CD4-positive, alpha-beta T cell treated with Interleukin-21 for 1 hour (primary cell): Measurements from ENCODE around the gene TRIM22.
"Not testable (repeated sequence)": the region's sequence is repeated elsewhere in the genome, so short reads cannot be mapped to it uniquely, and the experiment has no call there.

Experiments used
- DNase-seq: peaks from one replicate; pipeline ENCODE4 v3.0.0-alpha.2; 2020

TRIM22 gene

DNA sequence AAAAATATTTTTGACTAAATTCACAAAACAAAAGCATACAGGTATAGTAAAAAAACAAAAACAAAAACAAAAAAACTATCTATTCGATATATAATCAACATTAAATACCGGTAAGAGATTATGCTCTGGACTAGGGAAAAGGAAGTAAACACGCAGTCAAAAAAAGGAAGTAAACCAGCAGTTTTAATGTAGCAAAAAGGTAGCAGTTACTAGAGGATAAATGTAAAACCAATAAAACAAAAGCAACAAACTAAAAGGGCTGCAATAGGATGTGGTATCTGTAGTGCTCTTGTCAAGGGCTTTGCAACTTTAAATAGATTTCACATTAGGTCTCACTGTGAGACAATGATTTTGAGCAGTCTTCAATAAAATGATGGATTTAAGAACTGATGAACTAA is 2.4 kb downstream of the TRIM22 start:
- peak; percentile 27 for DNase-seq

DNA sequence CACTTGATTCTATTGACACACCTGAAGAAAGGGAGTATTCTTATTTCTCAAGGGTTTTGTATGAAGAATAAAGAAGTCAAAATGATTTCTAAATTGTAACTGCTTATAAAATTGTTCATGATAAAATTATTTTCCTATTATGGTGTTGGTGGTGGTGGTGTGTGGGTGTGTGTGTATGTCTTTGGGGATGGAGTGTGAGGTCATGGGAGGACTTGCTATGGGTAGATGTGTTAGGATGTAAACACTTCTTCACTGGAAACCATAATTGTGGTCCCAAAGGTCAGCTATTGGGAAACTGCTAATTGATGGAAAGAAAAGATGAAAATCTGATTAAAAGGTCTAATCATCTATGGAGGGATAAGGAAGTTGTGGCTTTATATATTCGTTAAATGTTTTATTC is 5.1 kb downstream of the TRIM22 start:
- no peak for DNase-seq

DNA sequence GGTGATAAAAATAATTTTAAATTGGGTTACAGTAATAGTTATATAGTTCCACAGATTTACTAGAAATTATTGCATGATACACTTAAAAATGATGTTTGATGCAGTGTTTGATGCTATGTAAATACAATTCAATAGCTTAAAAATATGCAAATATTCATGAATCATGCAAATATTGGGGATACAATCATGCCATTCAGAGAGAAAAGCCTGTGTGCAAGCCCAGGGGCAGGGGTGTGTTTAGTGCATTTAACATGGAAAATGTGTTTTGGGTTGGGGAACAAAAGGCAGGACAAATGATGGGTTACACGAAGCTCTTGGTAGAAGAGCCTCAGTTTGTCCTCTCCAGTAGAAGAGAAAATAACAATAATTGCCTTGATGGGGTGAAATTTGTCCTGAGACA is 6.0 kb downstream of the TRIM22 start:
- no peak for DNase-seq

DNA sequence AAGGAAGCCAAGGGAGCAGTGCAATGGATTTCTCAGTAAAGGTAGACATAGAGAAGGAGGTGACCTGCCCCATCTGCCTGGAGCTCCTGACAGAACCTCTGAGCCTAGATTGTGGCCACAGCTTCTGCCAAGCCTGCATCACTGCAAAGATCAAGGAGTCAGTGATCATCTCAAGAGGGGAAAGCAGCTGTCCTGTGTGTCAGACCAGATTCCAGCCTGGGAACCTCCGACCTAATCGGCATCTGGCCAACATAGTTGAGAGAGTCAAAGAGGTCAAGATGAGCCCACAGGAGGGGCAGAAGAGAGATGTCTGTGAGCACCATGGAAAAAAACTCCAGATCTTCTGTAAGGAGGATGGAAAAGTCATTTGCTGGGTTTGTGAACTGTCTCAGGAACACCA is 6.6 kb downstream of the TRIM22 start:
- DNase-seq, result no peak

DNA sequence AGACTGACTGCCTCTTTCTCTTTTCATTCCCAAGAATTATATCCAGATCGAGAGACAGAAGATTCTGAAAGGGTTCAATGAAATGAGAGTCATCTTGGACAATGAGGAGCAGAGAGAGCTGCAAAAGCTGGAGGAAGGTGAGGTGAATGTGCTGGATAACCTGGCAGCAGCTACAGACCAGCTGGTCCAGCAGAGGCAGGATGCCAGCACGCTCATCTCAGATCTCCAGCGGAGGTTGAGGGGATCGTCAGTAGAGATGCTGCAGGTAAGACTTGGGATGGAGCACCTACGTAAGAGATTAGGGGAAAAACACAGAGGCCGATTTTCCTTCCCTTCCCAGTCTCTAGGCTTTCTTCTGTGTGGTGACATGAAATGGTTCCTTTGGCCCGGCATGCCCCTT is 8.7 kb downstream of the TRIM22 start:
- no peak for DNase-seq

DNA sequence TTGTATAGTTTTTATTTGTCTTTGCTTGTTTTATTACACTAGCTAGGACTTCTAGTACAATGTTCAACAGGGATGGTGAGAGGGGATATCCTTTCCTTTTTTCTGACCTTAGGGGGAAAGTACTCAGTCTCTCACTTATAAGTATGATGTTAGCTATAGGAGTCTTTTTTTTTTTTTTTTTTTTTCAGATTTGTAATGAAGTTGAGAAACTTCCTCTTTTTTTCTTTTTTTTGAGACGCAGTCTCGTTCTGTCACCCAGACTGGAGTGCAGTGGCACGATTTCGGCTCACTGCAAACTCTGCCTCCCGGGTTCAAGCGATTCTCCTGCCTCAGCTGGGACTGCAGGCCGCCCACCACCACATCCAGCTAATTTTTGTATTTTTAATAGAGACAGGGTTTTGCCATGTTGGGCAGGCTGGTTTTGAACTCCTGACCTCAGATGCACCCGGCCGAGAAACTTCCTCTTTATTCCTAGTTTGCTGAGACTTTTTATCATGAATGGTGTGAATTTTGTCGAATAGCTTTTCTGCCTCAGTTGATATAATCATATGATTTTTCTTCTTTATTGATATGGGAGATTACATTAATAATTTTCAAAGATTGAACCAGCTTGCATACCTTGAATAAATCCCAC is 10.9 kb downstream of the TRIM22 start:
- DNase-seq, result no peak

DNA sequence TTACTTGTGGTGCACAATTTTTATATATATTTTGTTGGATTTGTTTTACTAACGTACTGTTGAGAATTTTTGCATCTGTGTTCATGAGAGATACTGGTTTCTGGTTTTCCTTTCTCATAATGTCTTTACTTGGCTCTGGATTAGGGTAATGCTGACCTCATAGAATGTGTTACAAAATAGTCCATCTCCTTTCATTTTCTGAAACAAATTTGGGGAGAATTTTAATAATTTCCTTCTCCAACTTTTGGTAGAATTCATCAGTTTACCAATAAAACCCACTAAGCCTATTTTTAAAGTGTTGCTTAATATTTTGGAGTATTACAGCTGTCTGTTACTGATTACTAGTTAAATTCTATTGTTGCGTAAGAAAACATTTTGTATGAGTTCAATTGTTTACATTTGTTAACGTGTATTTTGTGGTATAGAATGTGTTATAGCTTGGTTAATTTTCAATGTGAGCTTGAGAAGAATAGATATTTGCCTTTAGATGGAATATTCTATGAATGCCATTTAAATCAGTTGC is 11.5 kb downstream of the TRIM22 start:
- no peak for DNase-seq

DNA sequence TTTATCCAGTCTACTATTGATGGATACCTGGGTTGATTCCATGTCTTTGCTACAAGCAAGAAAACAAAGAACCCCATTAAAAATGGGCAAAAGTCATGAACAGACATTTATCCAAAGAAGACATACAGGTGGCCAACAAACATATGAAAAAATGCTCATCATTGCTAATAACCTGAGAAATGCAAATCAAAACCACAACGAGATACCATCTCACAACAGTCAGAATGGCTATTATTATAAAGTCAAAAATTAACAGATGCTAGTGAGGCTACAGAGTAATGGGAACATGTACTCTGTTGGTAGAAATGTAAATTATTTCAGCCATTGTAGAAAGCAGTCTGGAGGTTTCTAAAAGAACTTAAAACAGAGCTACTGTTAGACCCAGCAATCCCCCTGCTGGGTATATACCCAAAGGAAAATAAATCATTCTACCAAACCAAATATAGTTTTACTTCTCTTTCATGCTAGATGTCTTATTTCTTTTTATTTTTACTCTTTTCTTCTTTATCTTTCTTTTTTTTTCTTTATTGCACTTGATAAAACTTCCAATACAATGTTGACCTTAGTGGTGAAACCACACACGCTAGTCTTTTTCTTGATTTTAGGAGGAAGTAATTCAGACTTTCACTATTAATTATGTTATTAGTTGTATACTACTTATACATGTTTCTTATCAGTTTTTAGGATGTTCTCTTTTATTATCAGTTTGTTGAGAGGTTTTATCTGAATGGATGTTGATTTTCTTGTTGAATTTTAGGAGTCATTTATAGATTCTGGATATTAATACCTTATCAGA is 14.3 kb downstream of the TRIM22 start:
- DNase-seq, result no peak

DNA sequence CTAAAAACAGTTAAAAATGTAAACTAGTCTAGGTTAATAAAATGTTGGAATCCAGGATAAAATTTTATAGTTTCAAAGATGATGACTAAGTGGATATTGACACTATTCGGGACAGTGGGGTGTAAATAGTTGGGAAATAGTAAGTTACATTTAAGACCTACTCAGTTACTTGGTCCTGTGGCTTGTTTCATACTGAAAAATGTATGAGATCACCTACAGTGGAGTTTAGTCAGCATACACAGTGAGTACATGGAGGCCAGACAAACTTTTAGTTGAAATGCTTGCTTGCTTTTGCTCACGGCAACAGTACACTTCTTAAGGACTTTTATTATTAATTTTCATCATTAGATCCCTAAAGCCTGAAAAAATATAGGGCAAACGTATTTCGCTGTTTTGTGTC is 16.1 kb downstream of the TRIM22 start:
- DNase-seq, result no peak

DNA sequence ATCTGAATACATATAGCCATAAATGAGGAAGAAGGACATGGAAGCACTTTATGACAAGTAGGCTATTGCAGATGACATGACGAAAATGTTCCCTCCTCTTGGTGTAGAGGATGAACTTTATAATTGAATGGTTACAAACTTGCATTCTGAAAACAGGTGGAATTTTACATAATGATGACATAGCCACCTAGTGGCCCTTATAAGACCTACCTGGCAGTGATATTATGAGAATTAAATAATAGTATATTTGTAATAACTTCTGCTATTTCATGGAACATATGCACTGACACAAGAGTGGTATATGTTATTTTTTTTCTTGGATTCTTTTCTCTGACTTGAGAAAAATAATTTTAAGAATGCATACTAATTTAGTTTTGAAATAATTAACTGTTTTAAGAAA is 22.9 kb downstream of the TRIM22 start:
- peak; percentile 38 for DNase-seq

DNA sequence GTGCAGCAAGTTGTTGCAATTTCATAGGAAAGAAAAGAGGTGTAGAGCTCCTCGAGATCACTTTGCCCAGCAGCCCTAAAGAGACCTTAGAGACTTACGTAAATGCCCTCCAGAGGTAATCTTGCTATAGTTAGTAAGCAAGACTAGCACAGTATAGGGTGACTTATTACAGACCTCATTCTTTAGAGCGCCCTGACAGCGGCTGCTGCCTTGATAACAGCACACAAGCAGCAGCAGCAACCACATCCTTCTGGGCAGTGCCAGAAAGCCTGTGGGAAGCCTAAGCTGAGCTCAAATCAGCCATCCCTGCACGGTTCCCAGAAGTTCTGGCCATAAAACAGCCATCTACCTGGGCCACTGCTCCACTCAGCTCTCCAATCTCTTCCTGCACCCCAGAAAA is 24.1 kb downstream of the TRIM22 start:
- no peak for DNase-seq

DNA sequence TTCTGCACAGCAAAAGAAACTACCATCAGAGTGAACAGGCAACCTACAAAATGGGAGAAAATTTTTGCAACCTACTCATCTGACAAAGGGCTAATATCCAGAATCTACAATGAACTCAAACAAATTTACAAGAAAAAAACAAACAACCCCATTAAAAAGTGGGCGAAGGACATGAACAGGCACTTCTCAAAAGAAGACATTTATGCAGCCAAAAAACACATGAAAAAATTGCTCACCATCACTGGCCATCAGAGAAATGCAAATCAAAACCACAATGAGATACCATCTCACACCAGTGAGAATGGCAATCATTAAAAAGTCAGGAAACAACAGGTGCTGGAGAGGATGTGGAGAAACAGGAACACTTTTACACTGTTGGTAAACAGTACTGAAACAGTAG is 26.9 kb downstream of the TRIM22 start:
- not testable (repeated sequence) for DNase-seq

DNA sequence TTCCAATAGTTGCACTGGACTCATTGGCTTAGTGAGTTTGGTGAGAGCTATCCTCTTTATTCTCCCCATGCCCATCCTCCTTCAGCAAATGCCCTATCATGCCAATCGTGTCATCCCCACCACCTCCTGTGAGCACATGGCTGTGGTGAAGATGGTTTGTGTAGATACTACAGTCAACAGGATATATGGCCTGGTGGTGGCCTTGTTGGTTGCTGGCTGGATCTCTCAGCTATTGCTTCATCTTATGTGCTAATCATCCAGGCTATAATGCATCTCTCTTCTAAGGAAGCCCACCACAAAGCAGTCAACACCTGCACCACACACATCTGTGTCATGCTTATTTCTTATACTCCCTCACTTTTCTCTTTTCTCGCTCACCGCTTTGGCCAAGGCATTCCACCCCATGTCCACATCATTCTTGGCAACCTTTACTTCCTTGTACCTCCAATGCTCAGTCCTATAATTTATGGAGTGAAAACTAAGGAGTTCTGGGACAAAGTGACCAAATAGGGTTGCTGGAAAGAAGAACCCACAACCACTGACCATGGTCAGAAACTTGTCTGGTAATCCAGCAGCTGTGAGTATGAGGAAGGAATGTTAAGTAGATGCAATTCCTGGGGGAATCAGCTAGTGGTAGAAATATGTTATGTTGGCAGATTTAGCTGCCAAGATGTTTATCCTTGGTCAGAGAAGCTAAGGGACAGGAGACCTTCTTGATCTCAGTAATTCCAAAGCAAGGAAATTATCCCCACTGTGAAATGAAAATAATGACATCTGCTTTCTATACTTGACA is 30.3 kb downstream of the TRIM22 start:
- no peak for DNase-seq

DNA sequence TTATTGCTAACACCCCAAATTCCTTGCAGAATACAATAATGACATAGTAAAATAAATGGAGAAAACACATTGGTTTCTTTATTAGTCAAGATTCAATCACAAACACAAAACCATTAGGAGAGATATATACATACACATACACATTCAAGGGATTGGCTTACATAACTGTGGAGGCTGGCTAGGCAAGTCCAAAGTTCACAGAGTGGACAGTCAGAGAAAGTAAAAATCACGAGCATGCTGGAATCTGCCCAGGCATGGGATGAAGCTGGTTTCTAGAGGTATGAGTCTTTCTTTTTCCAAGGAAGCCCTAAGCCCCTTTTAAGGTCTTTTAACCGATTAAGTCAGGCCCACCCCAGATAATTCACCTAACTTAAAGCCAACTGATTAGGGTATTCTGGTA is 33.0 kb downstream of the TRIM22 start:
- no peak for DNase-seq

DNA sequence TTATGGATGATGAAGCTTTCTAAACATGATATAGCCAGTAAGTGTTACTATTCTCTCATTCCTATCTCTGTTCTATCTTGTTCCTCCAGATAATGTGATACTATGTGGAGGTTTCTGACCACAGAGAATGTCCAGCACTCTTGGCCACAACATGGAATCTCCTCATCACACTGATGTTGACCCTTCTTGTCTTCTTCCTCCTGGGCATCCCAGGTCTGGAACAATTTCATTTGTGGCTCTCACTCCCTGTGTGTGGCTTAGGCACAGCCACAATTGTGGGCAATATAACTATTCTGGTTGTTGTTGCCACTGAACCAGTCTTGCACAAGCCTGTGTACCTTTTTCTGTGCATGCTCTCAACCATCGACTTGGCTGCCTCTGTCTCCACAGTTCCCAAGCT is 36.8 kb downstream of the TRIM22 start:
- no peak for DNase-seq

DNA sequence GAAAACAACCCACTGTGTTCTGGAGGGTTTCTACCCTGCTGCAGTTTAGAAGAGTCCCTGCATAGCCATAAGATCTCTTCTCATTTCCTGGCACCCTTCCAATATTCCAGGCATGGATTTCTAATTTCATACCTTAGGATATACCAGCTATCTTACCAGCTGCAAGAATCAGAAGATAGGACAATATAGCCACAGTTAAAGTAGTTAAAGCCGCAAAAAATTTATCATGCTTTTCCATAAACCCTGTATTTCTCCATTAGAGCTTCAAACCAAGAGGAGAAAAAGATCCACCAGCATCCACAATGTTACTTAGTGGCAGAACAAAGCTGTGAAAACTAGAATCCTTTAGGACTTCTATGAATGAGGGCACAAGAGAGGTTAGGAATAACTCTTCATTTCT is 38.1 kb downstream of the TRIM22 start:
- no peak for DNase-seq

DNA sequence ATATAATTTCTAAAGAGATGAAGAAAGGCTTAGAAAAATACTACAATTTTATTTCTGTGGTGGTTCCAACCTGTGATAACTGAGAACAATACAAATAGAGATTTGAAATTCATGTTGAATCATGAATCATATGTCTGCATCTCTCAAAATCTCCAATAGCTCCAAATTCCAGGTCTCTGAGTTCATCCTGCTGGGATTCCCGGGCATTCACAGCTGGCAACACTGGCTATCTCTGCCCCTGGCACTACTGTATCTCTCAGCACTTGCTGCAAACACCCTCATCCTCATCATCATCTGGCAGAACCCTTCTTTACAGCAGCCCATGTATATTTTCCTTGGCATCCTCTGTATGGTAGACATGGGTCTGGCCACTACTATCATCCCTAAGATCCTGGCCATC is 46.8 kb downstream of the TRIM22 start, which contains the start of gene OR56B1:
TSS of gene OR56B1 (plus strand) at position 53 of the 400 bp plus-strand sequence. CDS start at position 122, 69 bp downstream.
- DNase-seq, result no peak

DNA sequence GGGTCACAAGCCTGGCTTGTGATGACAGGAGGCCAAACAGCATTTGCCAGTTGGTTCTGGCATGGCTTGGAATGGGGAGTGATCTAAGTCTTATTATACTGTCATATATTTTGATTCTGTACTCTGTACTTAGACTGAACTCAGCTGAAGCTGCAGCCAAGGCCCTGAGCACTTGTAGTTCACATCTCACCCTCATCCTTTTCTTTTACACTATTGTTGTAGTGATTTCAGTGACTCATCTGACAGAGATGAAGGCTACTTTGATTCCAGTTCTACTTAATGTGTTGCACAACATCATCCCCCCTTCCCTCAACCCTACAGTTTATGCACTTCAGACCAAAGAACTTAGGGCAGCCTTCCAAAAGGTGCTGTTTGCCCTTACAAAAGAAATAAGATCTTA is 47.5 kb downstream of the TRIM22 start:
- DNase-seq, result no peak

DNA sequence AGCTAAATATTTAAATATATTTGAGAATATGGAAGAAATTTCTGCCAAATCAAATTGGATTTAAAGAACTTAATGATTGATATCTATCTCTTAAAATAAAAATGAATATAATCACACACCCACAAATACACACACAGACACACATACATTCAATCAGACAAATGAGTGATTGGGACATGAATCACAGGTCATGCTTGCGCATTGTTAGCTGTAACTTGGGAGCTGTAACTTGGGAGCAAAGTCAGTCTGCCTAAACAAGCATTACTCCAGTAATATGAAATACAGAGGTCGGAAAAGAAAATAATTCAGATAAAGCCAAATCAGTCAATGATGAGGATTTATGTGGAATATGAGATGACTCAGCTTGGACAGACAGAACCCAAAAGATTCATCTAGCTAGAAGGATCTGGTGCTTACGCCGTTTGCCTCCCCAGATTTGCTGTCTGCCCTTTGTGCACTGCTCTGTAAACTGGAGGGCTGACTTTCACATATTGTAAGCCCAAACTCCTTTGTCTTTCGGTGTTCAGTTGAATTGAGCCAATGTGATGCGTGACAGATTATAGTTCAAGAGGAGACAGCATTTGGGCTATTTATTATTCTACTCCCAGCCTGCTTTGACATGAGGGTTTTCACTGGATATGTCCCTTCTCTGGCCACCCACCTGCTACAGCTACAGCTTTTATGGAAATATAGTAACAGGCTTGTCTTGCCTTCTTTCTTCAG is 48.2 kb downstream of the TRIM22 start:
- DNase-seq, result no peak

DNA sequence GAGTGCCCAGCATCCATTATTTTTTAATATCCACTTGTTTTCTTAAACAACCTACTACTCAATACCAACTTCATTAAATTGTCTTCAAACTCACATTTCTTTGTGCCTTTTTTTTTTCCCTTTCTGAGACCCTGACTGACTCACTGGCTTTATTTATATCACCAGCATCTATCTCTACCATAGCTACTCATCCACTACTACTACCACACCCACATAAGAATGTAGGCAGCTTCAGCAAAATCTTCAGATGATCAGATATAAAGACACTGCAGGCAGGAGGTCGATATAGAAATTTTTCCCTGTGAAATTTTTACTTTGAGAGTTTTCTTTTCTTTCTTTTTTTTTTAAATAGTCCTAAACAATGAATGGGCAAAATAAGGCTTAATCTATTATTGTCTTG is 48.8 kb downstream of the TRIM22 start:
- DNase-seq, result no peak

DNA sequence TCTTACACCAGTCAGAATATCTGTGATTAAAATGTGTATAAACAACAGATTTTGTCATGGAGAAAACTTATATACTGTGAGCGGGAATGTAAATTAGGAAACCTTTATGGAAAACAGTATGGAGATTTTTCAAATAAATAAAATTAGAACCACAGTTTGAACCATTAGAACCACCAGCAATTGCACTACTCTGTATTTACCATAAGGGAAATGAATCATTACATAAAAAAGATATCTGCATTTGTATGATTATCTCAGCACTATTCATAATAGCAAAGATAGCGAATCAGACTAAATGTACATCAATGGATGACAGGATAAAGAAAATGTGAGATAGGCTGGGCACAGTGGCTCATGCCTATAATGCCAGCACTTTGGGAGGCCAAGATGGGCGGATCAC is 57.0 kb downstream of the TRIM22 start:
- no peak for DNase-seq

DNA sequence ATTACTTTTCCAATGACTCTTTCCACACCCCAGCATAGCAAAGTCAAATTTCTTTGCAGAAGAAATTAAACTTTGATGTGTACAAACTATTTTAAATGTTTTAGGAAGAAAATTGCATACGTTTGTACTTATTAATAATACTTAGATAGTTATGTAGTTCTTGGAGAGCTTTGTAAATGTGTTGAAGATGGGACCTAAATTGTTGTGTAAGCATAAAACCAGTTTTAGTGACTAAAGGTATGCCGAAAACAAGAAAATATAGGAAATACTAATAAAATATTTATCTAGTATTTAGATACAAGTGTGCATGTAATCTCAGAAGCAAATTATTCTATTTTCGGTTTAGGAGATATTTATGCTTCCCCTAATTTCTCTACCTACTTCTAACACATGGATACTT is 60.2 kb downstream of the TRIM22 start:
- no peak for DNase-seq

DNA sequence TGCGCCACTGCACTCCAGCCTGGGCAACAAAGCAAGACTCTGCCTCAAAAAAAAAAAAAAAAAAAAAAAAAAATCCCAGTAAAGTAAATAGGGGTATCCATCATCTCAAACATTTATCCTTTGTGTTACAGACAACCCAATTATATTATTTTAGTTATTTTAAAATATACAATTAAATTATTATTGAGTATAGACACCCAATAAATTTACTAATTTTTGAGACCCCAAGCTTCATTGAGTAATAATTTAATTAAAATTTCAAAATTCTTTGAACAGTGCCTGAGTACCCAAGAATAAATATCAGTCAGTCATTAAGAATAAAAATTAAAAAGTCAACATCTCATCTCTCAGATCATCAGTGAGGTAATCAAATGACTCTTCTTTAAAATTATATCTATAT is 64.4 kb downstream of the TRIM22 start, which contains the start of gene OR52N4:
TSS of gene OR52N4 (plus strand) at position 301 of the 400 bp plus-strand sequence. CDS start 498 bp downstream, outside the sequence.
- no peak for DNase-seq
